ENCODE measurements around the gene NPIPA7.
"Not testable (repeated sequence)": the region's sequence is repeated elsewhere in the genome, so short reads cannot be mapped to it uniquely, and the experiment has no call there.

Gene NPIPA7

DNA sequence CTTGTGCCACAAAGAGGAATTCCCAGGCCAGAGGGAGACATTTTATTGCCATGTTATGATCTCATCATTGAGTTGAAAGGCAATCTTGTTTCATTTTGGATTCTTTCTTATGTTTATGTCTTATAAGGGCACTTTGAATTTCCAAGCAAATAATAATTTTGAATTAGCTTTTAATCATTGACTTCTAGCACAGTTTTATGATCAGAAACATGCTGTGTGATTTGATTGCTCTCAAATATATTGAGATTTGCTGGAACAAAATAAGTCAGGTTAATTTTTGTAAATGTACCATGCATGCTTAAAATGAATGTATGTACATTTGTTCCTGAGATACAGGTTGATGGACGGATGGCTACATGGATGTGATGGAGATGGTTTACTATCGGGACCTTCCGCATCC is at the start of gene NPIPA7:
Gene NPIPA7, plus strand, starts transcription at position 301 of the 400 bp plus-strand sequence. CDS start 105 bp downstream, outside the sequence.
- in situ Hi-C loops (cut with MboI; ENCODE audit: low sequenced_read_pairs), result not testable (repeated sequence)

GRCh38 chr16:16331466-16331865 is 47.5 kb upstream of the NPIPA7 start:
- in situ Hi-C loops (cut with MboI; ENCODE audit: low sequenced_read_pairs), result not testable (repeated sequence)

- in situ Hi-C loops (cut with MboI; ENCODE audit: low sequenced_read_pairs), result not testable (repeated sequence)
These were observed 21.4 kb upstream of the NPIPA7 start for GRCh38 chr16:16357556-16357955.

- in situ Hi-C loops (cut with MboI; ENCODE audit: low sequenced_read_pairs), result not testable (repeated sequence)
These were observed 20.2 kb upstream of the NPIPA7 start for GRCh38 chr16:16358539-16359240.

DNA sequence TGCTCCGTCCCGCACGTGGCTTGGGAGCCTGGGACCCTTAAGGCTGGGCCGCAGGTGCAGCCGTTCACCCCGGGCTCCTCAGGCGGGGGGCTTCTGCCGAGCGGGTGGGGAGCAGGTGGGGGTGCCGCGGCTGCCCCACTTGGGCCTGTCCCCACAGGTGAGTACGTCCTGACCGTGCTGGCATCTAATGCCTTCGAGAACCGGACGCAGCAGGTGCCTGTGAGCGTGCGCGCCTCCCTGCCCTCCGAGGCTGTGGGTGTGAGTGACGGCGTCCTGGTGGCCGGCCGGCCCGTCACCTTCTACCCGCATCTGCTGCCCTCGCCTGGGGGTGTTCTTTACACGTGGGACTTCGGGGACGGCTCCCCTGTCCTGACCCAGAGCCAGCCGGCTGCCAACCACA is 15.3 kb upstream of the NPIPA7 start:
- in situ Hi-C loops (cut with MboI; ENCODE audit: low sequenced_read_pairs), result not testable (repeated sequence)

GRCh38 chr16:16364100-16364499 is 14.8 kb upstream of the NPIPA7 start:
- in situ Hi-C loops (cut with MboI; ENCODE audit: low sequenced_read_pairs), result not testable (repeated sequence)

GRCh38 chr16:16364701-16365100 is 14.2 kb upstream of the NPIPA7 start:
- in situ Hi-C loops (cut with MboI; ENCODE audit: low sequenced_read_pairs), result not testable (repeated sequence)

DNA sequence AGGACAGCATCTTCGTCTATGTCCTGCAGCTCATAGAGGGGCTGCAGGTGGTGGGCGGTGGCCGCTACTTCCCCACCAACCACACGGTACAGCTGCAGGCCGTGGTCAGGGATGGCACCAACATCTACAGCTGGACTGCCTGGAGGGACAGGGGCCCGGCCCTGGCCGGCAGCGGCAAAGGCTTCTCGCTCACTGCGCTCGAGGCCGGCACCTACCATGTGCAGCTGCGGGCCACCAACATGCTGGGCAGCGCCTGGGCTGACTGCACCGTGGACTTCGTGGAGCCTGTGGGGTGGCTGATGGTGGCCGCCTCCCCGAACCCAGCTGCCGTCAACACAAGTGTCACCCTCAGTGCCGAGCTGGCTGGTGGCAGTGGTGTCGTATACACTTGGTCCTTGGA is 13.6 kb upstream of the NPIPA7 start:
- in situ Hi-C loops (cut with MboI; ENCODE audit: low sequenced_read_pairs), result not testable (repeated sequence)

DNA sequence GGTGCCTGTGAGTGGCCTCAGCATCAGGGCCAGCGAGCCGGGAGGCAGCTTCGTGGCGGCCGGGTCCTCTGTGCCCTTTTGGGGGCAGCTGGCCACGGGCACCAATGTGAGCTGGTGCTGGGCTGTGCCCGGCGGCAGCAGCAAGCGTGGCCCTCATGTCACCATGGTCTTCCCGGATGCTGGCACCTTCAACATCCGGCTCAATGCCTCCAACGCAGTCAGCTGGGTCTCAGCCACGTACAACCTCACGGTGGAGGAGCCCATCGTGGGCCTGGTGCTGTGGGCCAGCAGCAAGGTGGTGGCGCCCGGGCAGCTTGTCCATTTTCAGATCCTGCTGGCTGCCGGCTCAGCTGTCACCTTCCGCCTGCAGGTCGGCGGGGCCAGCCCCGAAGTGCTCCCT is 13.1 kb upstream of the NPIPA7 start:
- in situ Hi-C loops (cut with MboI; ENCODE audit: low sequenced_read_pairs), result not testable (repeated sequence)

- in situ Hi-C loops (cut with MboI; ENCODE audit: low sequenced_read_pairs), result not testable (repeated sequence)
These were observed 12.2 kb upstream of the NPIPA7 start for GRCh38 chr16:16366552-16367284.

GRCh38 chr16:16367285-16367628 is 11.7 kb upstream of the NPIPA7 start:
- in situ Hi-C loops (cut with MboI; ENCODE audit: low sequenced_read_pairs), result not testable (repeated sequence)

- in situ Hi-C loops (cut with MboI; ENCODE audit: low sequenced_read_pairs), result not testable (repeated sequence)
These were observed 9.7 kb upstream of the NPIPA7 start for GRCh38 chr16:16369081-16369856.

GRCh38 chr16:16371136-16371735 is 7.7 kb upstream of the NPIPA7 start:
- in situ Hi-C loops (cut with MboI; ENCODE audit: low sequenced_read_pairs), result not testable (repeated sequence)

- in situ Hi-C loops (cut with MboI; ENCODE audit: low sequenced_read_pairs), result not testable (repeated sequence)
These were observed 4.7 kb upstream of the NPIPA7 start for GRCh38 chr16:16374192-16374591.

GRCh38 chr16:16399685-16400084 is 20.7 kb downstream of the NPIPA7 start:
- in situ Hi-C loops (cut with MboI; ENCODE audit: low sequenced_read_pairs), result not testable (repeated sequence)

DNA sequence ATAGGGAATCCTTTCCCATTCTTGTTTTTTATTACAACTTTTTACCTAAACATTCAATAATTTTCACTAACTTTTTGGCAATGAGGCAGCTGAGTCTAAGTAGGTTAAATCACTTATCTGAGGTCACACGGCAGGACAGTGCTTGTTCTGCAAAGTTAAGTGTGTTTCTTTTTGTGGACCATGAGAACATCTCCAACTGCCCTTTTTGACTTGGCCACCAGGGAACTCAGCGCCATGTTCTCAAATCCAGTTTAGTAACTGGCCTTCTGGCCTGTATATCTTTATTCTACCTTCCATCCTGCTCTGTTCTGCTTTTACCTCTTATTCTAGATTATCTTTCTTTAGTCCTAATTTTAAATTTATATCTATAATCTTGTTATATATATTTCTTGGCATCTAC is 23.4 kb downstream of the NPIPA7 start:
- in situ Hi-C loops (cut with MboI; ENCODE audit: low sequenced_read_pairs), result not testable (repeated sequence)

- in situ Hi-C loops (cut with MboI; ENCODE audit: low sequenced_read_pairs), result not testable (repeated sequence)
These were observed 25.3 kb downstream of the NPIPA7 start for GRCh38 chr16:16404283-16404682.

DNA sequence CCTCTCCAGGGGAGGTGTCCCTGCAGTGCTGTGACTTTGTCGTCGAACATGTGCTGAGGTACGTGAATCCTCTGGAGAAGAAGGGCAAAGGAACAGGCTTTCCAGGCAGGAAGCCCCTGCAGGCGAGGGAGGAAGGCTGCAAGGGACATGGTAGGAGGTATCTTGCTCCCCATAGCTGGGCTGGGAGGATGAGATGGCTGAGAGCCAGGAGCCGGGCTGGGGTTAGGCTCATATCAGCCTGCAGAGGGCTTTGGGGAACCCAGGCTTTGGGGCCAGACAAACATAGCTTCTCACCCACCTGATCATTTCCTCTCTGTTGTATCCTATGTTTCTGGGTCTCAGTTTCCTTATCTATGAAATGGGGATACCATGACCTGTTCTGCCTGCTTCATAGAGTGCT is 26.5 kb downstream of the NPIPA7 start:
- in situ Hi-C loops (cut with MboI; ENCODE audit: low sequenced_read_pairs), result not testable (repeated sequence)

GRCh38 chr16:16408430-16408829 is 29.5 kb downstream of the NPIPA7 start:
- in situ Hi-C loops (cut with MboI; ENCODE audit: low sequenced_read_pairs), result not testable (repeated sequence)

DNA sequence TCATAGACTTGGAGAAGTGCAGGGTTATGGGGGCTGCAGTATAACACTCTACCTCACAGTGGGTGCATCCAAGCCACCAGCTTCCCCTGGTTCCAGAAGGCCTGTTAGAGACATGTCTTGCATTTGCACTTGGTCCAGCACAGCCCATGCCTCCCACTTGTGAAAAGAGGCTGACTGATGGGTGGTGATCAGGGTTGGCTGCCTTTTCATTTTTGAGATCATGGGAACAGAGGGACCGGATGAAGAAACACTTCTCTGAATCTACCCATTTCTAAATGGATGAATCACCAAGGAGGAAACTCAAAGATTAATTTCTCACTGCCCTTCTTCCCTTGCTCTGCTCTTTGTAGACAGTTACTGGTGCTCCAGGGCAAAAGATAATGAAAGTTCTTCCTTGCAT is 34.8 kb downstream of the NPIPA7 start:
- in situ Hi-C loops (cut with MboI; ENCODE audit: low sequenced_read_pairs), result not testable (repeated sequence)

DNA sequence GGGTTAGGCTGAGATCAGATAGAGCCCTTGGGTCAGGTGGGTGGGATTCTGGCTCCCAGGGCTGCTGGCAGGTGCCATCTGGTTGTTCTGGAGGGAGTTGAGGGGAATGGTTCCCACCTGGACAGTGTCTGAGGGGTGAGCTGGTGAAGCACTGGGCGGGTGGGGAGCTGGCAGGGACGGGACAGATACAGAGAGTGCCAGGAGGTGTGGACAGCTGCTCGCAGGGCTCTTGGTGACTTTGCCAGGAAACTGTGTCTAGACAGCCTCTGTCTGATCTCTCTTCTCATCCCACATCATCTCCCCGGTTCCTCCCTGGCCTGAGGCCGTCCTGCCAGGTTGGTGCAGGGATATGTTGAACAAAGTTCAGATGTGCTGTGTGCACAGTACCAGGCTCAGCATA is 38.1 kb downstream of the NPIPA7 start:
- in situ Hi-C loops (cut with MboI; ENCODE audit: low sequenced_read_pairs), result not testable (repeated sequence)

Measured in HL-60/S4 treated with phorbol 12-myristate 13-acetate at 8.2 ng/mL for 4 days and 3 days (cell line).